Measurements from ENCODE around the gene LRRC75B. TPM values are rescaled to one million over a fixed set of nuclear protein-coding genes. Genes with fewer than 3 reads are reported as not detected.
"Not testable (repeated sequence)": the region's sequence is repeated elsewhere in the genome, so short reads cannot be mapped to it uniquely, and the experiment has no call there.

LRRC75B gene
- total RNA-seq, 4 donors from 2014 or later: 4.0 to 20.4 (median 7.8) TPM

GRCh38 chr22:24599514-24599913, 6.6 kb upstream of the LRRC75B start:
- WGBS, 2 donors: 27 to 39% methylated on average over 6 to 7 of the region's 8 CpGs
- no peak for TF ChIP-seq POLR2A (IDR thresholded peaks at IDR 0.05)
- TF ChIP-seq CTCF (IDR thresholded peaks at IDR 0.05): no peak

DNA sequence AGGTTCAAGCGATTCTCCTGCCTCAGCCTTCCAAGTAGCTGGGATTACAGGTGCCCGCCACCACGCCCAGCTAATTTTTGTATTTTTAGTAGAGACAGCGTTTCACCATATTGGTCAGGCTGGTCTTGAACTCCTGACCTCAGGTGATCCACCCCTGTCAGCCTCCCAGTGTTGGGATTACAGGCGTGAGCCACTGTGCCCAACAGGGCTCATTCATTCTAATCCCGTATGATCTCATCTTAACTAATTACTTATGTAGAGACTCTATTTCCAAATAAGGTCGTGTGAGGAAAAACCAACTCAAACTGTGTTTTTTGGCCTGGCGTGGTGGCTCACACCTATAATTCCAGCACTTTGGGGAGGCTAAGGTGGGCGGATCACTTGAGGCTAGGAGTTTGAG, 4.2 kb upstream of the LRRC75B start:
- DNase-seq; H3K9me3 ChIP-seq; H3K27ac ChIP-seq; H3K27me3 ChIP-seq; intact Hi-C loops (cut with DNase I); H3K4me3 ChIP-seq; H3K36me3 ChIP-seq: not testable (repeated sequence)
- 72 to 83% methylated on average over 8 to 9 of the region's 9 CpGs for WGBS, 2 donors
- peaks cover 19 to 49% (median 30%) of the 10 kb centered on the region in 3 donors for H3K4me1 ChIP-seq

More at GRCh38 chr22:24599514-24599913, 6.6 kb upstream of the LRRC75B start:
- H3K27ac ChIP-seq: no peak overlapping the region
- no peaks in the 10 kb centered on the region for H3K36me3 ChIP-seq
- intact Hi-C loops (cut with DNase I): no loop called here
- no peaks in the 10 kb centered on the region for H3K9me3 ChIP-seq
- no peak for DNase-seq
- no peaks in the 10 kb centered on the region for H3K27me3 ChIP-seq
- peaks cover 7 to 45% (median 12%) of the 10 kb centered on the region in 3 donors for H3K4me1 ChIP-seq
- no peak overlapping the region for H3K4me3 ChIP-seq

GRCh38 chr22:24595863-24596262, 3.0 kb upstream of the LRRC75B start:
- Histone ChIP-seq H3K27me3 (no peaks in the 10 kb centered on the region), H3K36me3 (no peaks in the 10 kb centered on the region), H3K4me1 (peaks cover 12 to 46% (median 25%) of the 10 kb centered on the region in 3 donors), H3K27ac (no peak overlapping the region), H3K4me3 (no peak overlapping the region), H3K9me3 (no peaks in the 10 kb centered on the region)
- intact Hi-C loops (cut with DNase I): no loop called here
- DNase-seq: no peak
- WGBS, 2 donors: 91 to 92% methylated on average over 4 of the region's 4 CpGs
- TF ChIP-seq CTCF (IDR thresholded peaks at IDR 0.05) (no peak), POLR2A (IDR thresholded peaks at IDR 0.05) (no peak)

DNA sequence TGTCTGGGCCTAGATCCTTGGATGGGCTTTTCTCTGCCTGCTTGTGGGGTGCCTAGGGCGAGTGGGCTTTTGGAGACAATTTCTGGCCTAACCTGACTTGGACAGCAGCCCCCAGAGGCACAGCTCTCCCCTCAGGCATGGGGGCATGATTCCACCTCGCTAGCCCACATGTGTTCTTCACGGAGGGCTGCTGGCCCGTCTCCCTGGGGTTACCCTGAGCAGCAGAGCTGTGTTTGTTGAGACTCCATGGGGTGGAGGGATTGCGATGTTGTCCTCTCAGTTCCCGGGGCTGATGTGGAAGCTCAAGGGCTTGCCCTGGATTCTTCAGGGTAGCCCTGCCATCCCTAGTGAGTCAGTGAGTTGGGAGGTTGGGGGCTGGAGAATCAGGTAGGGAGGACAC, 2.4 kb upstream of the LRRC75B start:
- no peak for DNase-seq
- H3K9me3 ChIP-seq: no peaks in the 10 kb centered on the region
- intact Hi-C loops (cut with DNase I): no loop called here
- H3K27me3 ChIP-seq: no peaks in the 10 kb centered on the region
- H3K4me1 ChIP-seq: peaks cover 12 to 45% (median 25%) of the 10 kb centered on the region in 3 donors
- no peak overlapping the region for H3K4me3 ChIP-seq
- TF ChIP-seq POLR2A (IDR thresholded peaks at IDR 0.05) (no peak), CTCF (IDR thresholded peaks at IDR 0.05) (no peak)
- no peak overlapping the region for H3K27ac ChIP-seq
- 100% methylated on average over 3 of the region's 6 CpGs; no CpG with 5 or more reads in 1 of the 2 donors for WGBS, 2 donors
- no peaks in the 10 kb centered on the region for H3K36me3 ChIP-seq

GRCh38 chr22:24594569-24595120, 1.8 kb upstream of the LRRC75B start:
- 50 to 62% methylated on average over 2 of the region's 7 CpGs for WGBS, 2 donors
- H3K9me3 ChIP-seq: no peaks in the 10 kb centered on the region
- H3K4me1 ChIP-seq: peaks cover 12 to 39% (median 25%) of the 10 kb centered on the region in 3 donors
- no peak overlapping the region for H3K27ac ChIP-seq
- no peak overlapping the region for H3K4me3 ChIP-seq
- peaks cover 0 to 2% (median 0%) of the 10 kb centered on the region in 3 donors for H3K36me3 ChIP-seq
- H3K27me3 ChIP-seq: no peaks in the 10 kb centered on the region
- no peak for TF ChIP-seq POLR2A (IDR thresholded peaks at IDR 0.05)
- no peak for TF ChIP-seq CTCF (IDR thresholded peaks at IDR 0.05)
- intact Hi-C loops (cut with DNase I): no loop called here
- no peak for DNase-seq

All from esophagus squamous epithelium (tissue), 5 donors.